Stimulated activated CD4-positive, alpha-beta T cell treated with anti-CD3 and anti-CD28 coated beads, Interleukin-12 subunit alpha, Interleukin-12 subunit beta, amount 100 ng/mL, for 24 hours (primary cell): Measurements from ENCODE around the gene LZTFL1.

Source experiments
- DNase-seq, 2 experiments: peaks; one replicate each; pipeline ENCODE4 v3.0.0-alpha.2; 2020; ENCODE audit warnings: low read depth in 2 of 2

Gene LZTFL1

GRCh38 chr3:45841757-45842491 lies at the start of gene LZTFL1:
Gene LZTFL1, minus strand, starts transcription at chr3:45842119. Its CDS starts 128 bp downstream, at chr3:45841991.
- peak; percentile 80 to 85 for DNase-seq

- DNase-seq, result no peak
Observed at GRCh38 chr3:45890405-45890804, 48.5 kb upstream of the LZTFL1 start.

- no peak for DNase-seq
Observed at GRCh38 chr3:45889337-45889736, 47.4 kb upstream of the LZTFL1 start.

GRCh38 chr3:45887759-45888511 lies 46.0 kb upstream of the LZTFL1 start:
- DNase-seq, result no peak

- DNase-seq, result no peak
Observed at GRCh38 chr3:45887285-45887684, 45.4 kb upstream of the LZTFL1 start.

- no peak for DNase-seq
Observed at GRCh38 chr3:45885979-45886705, 44.2 kb upstream of the LZTFL1 start, which contains the start of gene CCR9. Gene CCR9, plus strand, starts transcription at chr3:45886543. Its CDS starts 8,391 bp downstream, at chr3:45894934.

- DNase-seq, result no peak
Observed at GRCh38 chr3:45884368-45885201, 42.7 kb upstream of the LZTFL1 start.

- DNase-seq, result peak in 1 of 2 experiments; percentile 18
Observed at GRCh38 chr3:45881078-45882022, 39.4 kb upstream of the LZTFL1 start.

- DNase-seq, result no peak
Observed at GRCh38 chr3:45880725-45881077, 38.8 kb upstream of the LZTFL1 start.

- DNase-seq, result no peak
Observed at GRCh38 chr3:45878124-45878523, 36.2 kb upstream of the LZTFL1 start.

GRCh38 chr3:45874677-45875346 lies 32.9 kb upstream of the LZTFL1 start:
- no peak for DNase-seq

GRCh38 chr3:45873638-45874037 lies 31.7 kb upstream of the LZTFL1 start:
- DNase-seq, result no peak

GRCh38 chr3:45873036-45873435 lies 31.1 kb upstream of the LZTFL1 start:
- DNase-seq, result no peak

- DNase-seq, result no peak
Observed at GRCh38 chr3:45872569-45872968, 30.6 kb upstream of the LZTFL1 start.

- no peak for DNase-seq
Observed at GRCh38 chr3:45871780-45872179, 29.9 kb upstream of the LZTFL1 start.

GRCh38 chr3:45870099-45870498 lies 28.2 kb upstream of the LZTFL1 start:
- no peak for DNase-seq

- DNase-seq, result no peak
Observed at GRCh38 chr3:45869638-45870037, 27.7 kb upstream of the LZTFL1 start.

- DNase-seq, result no peak
Observed at GRCh38 chr3:45868650-45869049, 26.7 kb upstream of the LZTFL1 start.

- no peak for DNase-seq
Observed at GRCh38 chr3:45868213-45868612, 26.3 kb upstream of the LZTFL1 start.

- no peak for DNase-seq
Observed at GRCh38 chr3:45865563-45865962, 23.6 kb upstream of the LZTFL1 start.
